ENCODE measurements around the gene SHC1.

Gene SHC1

DNA sequence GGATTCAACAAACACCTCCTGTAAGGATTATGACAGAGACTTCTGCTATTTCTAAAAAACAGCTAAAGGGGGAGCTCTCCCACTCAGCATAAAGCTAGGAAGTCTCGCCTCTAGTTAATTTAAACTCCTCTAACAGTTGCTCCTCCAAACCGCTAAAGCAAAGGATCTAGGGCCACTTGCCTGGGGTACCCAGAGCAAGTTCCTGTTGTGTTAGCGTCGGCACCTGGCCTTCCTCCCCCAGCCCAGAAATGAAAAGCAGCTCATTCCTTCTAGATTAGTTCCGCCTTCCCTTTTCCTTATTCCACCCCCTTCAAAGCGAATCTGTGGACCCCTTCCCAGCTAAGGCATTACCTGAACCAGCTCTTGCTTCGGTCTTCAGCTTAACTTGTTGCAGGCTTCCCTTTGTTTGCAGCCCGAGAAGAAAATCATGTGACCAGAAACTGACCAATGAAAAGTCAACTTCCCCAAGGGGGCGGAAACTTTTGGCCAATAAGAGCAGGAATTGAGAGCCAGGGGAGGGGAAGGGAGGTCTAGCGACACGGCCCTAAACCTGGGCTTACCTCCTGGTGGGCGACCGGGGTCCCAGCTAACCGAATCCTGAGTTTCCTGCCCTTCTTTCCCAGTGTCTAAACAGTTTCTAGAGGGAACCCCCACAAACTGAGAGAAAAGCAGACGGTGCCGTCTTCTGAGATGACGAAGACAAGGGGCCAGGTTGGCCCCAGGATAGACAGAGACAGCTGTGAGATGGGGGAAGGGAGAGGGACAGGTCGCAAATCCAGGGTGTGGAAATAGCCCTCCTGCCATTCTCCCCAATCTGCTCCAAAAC is 14.6 kb downstream of the SHC1 start, which contains the start of gene PBXIP1:
Gene PBXIP1, minus strand, starts transcription at position 382 of the 826 bp plus-strand sequence. CDS start 2,378 bp downstream, outside the sequence.
- H3K4me1 Mint-ChIP-seq: peaks cover 47% of the 10 kb centered on the region
- no peaks in the 10 kb centered on the region for H3K27me3 Mint-ChIP-seq
- H3K4me3 Mint-ChIP-seq: peak within 1 kb of the TSS; percentile 99
- ATAC-seq (ENCODE audit: low read depth) (peak; percentile 59), DNase-seq (ENCODE audit: low spot score in 2 of 2) (peak; percentile 80 to 91)
- no peaks in the 10 kb centered on the region for H3K9me3 Mint-ChIP-seq
- H3K36me3 Mint-ChIP-seq: peaks cover 1% of the 10 kb centered on the region
- peak within 1 kb of the TSS; percentile 99 for H3K27ac Mint-ChIP-seq

DNA sequence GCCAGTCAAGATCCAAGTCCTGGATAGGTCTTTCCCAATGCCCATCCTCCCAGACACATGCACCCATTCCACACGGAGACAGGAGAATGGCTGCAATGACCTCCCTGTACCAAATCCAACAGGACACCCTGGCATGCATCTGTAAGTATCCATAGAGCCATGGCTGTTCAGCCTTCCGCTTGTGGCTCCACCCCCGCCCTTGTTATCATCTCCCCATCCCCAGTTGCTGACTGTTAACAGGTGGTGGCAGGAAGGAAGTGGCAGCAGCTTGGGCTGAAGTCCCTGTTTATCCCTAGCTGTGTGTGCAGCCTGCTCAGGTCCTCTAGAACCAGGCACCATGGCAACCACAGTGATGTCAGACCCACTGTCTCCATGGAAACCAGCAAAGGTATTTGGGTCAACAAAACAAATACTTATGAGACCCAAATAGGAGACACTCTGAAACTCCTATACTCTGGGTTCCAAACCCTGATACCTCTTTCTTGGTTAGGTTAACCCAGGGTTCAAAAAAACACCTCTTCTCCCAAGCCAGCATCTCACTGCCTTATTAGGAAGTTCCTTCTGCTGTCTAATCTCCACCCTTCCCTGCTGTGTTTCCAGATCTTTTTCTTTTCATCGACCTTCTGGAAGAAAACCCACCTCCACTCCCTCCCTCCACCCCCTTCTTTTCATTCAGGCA is 15.4 kb downstream of the SHC1 start:
- H3K9me3 Mint-ChIP-seq: no peaks in the 10 kb centered on the region
- H3K27me3 Mint-ChIP-seq: no peaks in the 10 kb centered on the region
- DNase-seq (ENCODE audit: low spot score in 2 of 2) (peak; percentile 71 to 80), ATAC-seq (ENCODE audit: low read depth) (peak; percentile 78)
- peaks cover 7% of the 10 kb centered on the region for H3K36me3 Mint-ChIP-seq
- peak overlapping the region; percentile 99 for H3K4me3 Mint-ChIP-seq
- peaks cover 47% of the 10 kb centered on the region for H3K4me1 Mint-ChIP-seq
- H3K27ac Mint-ChIP-seq: peak overlapping the region; percentile 99

DNA sequence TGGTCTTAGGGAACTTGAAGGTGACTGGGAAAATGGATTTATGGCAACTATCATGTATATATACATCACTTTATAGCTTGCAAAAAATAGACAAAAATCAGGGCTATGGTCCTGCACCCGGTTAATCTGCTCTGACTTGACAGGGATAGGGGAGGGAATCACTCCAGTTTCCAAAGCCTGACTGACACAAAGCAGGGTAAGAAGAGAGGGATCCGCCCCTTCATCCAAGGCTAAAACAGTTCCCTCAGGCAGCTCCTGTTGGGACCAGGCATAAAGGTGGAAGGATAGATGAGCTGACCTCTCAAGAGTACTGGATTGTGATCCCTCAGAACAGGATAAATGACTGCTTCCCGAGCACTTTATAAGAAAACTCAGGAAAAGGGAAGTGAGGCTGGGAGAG is 16.0 kb downstream of the SHC1 start:
- DNase-seq (ENCODE audit: low spot score in 2 of 2): no peak
- Mint-ChIP-seq H3K4me1 (peaks cover 47% of the 10 kb centered on the region), H3K27ac (peak overlapping the region; percentile 99), H3K4me3 (peak overlapping the region; percentile 99), H3K36me3 (peaks cover 7% of the 10 kb centered on the region), H3K27me3 (no peaks in the 10 kb centered on the region), H3K9me3 (no peaks in the 10 kb centered on the region)
- no peak for ATAC-seq (ENCODE audit: low read depth)

DNA sequence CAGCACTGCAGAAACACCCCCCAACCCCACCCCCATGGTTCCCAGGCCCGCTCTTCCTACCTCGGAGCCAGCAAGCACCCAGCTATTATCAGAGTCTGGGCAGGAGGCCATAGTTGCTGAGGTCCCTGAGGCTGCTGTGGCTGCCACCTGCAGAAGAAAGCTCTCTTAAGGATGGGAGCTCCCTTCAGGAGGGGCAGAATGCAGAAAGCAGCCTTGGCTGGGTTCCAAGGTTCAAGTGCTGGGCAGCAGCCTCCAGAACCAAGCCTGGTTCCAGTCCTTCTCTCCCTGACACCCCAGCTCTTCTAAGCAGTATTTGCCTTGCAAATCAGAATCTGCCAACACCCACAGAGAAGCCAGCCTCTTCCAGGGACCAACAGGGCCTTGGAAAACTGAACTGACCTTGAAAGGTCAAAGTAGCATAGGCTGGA is 16.9 kb downstream of the SHC1 start:
- Mint-ChIP-seq H3K9me3 (no peaks in the 10 kb centered on the region), H3K4me3 (peak overlapping the region; percentile 99), H3K27ac (peak overlapping the region; percentile 99), H3K4me1 (peaks cover 49% of the 10 kb centered on the region), H3K36me3 (peaks cover 11% of the 10 kb centered on the region), H3K27me3 (no peaks in the 10 kb centered on the region)
- DNase-seq (ENCODE audit: low spot score in 2 of 2): no peak
- ATAC-seq (ENCODE audit: low read depth): no peak

DNA sequence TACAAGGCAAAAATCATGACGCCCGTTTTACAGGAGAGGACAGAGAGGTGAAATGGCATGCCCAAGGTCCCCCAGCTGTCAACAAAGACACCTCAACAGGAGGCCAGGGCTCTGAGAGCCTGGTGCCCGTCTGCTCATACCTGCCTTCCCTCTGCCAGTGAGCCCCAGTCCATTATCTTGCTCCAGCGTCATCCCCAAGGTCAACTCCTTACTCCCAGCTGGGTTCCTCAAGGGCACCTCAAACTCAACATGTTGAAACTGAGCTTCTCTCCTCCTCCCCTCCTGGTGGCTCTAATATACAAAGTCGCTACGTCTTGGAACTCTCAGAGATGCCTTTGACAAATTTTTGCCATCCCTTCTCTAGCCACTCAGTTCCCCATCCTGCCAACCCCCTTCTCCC is 17.9 kb downstream of the SHC1 start:
- no peak for DNase-seq (ENCODE audit: low spot score in 2 of 2)
- Mint-ChIP-seq H3K27me3 (no peaks in the 10 kb centered on the region), H3K36me3 (peaks cover 13% of the 10 kb centered on the region), H3K9me3 (no peaks in the 10 kb centered on the region), H3K4me1 (peaks cover 51% of the 10 kb centered on the region), H3K27ac (peak overlapping the region; percentile 99), H3K4me3 (peak overlapping the region; percentile 73)
- no peak for ATAC-seq (ENCODE audit: low read depth)

DNA sequence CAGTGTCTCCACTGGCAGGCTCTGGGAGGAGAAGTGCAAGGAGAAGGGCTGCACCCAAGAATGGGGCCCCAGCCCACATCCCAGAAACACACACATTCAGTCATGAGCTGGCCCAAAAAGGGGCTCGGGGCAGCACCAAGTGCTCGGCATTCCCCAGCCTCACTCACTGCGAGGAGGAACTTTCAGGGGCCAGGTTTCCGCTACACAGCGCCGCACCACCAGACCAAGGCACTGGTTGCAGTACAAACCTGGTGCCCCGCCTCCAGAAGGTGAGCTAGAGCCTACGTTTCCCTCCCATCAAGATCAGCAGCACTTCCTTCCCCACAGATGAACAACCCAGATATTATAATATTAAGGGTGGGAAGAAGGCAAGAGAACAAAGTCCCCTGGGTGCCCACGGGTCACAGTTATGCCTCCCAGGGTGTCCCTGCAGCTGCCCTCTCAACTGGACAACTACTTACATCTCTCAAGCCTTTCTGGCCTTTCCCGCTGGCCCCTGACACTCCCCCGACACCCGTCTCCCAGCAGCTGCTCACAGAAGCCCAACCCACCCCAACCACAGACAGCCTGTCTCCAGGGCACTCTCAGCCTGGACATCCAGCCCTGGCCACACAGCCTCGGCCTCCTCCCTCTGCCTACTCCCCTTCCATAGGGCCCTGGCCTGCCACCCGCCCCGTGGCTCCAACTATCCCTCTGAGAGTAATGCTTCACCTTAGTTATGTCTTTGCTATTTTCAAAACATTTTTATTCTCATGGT is 18.5 kb downstream of the SHC1 start:
- DNase-seq (ENCODE audit: low spot score in 2 of 2) (peak in 1 of 2 donors; percentile 46), ATAC-seq (ENCODE audit: low read depth) (peak; percentile 39)
- Mint-ChIP-seq H3K27ac (peak overlapping the region; percentile 99), H3K4me3 (peak overlapping the region; percentile 73), H3K4me1 (peaks cover 51% of the 10 kb centered on the region), H3K9me3 (no peaks in the 10 kb centered on the region), H3K27me3 (no peaks in the 10 kb centered on the region), H3K36me3 (peaks cover 13% of the 10 kb centered on the region)

DNA sequence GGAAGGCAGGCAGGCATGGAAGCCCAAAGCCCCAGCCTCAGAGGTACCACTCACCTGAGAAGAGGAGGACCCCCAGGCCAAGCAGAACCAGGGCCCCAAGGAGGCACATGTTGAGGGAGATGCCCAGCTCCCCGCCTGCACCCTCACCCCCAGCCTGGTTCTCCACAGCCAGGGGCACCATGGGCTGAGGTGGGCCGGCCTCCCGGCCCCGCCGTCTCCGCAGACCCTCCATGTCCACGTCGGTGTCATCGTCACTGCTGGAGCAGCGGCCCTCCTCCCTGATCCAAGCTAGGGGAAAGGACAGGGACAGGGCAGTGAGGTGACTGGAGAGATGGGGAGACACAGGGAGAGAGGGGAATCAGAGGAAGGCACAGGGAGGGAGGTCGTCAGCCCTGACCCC is 22.5 kb downstream of the SHC1 start:
- Mint-ChIP-seq H3K27me3 (no peaks in the 10 kb centered on the region), H3K9me3 (no peaks in the 10 kb centered on the region), H3K4me3 (no peak overlapping the region), H3K4me1 (peaks cover 44% of the 10 kb centered on the region), H3K36me3 (peaks cover 13% of the 10 kb centered on the region), H3K27ac (peak overlapping the region; percentile 60)
- DNase-seq (ENCODE audit: low spot score in 2 of 2): no peak
- no peak for ATAC-seq (ENCODE audit: low read depth)

DNA sequence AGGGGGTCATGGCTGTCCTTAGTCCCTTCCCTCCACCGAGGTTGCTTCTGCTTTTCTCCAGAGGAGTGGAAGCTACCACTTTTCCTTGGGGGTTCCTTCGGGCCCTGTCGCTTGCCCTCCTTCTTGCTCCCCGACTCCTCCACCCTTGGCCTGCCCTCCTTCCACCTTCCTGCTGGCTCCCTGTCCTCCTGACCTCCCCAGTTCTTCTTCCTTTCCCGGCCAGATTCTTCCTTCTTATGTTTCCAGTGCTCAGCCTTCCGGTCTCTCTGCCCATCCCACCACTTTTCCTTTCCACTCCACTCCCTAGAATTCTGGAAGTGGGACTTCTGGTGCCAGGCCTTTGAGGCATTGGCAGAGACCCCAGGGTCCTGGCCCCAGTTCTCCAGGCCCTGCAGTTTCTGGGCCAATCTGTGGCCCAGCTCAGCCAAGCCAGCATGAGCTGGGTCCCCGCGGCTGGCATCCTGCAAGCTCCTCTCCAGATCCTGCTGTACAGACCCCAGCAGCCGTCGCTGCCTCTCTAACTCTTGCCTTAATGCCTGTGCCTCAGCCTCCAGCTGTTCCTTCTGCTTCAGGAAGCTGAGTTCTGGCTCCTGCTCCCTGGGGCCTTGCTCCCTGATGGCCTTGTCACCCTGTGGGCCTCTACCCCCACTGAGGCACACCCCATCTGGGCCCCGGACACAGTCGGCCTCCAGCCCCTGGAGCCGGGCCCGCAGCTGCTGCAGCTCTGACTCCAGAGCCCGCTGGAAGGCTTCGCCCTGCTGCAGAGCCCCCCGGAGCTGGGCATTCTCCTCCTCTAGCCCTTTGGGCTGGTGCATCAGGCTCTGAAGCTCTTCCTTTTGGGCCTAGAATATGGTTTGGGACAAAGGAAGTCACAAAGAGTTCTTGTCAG is 24.3 kb downstream of the SHC1 start:
- Mint-ChIP-seq H3K4me1 (peaks cover 45% of the 10 kb centered on the region), H3K27ac (peak overlapping the region; percentile 51), H3K27me3 (no peaks in the 10 kb centered on the region), H3K4me3 (no peak overlapping the region), H3K36me3 (peaks cover 13% of the 10 kb centered on the region), H3K9me3 (no peaks in the 10 kb centered on the region)
- DNase-seq (ENCODE audit: low spot score in 2 of 2) (no peak), ATAC-seq (ENCODE audit: low read depth) (no peak)

DNA sequence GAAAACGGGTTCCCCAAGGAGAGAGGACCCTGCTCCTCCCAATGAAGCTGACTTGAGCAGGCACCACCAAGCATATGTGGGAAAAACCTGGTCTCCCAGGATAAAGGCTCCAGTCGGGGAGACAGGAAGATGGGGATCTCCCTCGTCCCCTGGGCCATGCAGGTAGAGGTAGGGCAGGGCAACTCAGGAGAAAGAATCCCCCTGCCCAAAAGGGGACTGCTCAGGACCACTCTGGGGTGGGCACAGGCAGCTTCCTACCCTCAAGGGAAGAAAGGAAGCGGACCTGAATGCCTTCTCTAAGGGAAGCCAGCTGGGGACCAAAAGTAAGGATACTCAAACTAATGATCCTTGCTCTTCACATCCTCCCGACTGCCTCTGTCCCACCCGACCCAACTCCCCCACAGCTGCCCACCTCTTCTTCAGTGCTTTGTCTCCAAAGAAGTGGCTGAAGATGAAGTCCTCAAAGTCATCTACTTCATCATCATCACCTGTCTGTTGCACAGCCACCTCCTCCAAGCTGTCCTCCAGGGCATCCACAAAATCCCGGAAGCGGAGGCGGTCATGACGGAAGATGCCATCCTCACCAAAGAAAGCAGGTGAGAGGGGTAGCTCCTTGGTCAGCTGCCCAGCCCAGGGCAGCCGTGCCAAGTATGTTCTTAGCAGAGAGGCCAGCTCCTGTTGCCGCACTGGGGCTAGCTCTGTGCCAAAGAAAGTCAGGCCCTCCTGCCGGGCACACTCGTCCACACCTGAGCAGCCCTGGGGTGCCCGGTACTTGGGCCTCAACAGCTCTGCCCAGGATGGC is 25.2 kb downstream of the SHC1 start:
- Mint-ChIP-seq H3K9me3 (no peaks in the 10 kb centered on the region), H3K27ac (peak overlapping the region; percentile 93), H3K4me3 (no peak overlapping the region), H3K27me3 (no peaks in the 10 kb centered on the region), H3K4me1 (peaks cover 49% of the 10 kb centered on the region), H3K36me3 (peaks cover 8% of the 10 kb centered on the region)
- no peak for DNase-seq (ENCODE audit: low spot score in 2 of 2)
- no peak for ATAC-seq (ENCODE audit: low read depth)

DNA sequence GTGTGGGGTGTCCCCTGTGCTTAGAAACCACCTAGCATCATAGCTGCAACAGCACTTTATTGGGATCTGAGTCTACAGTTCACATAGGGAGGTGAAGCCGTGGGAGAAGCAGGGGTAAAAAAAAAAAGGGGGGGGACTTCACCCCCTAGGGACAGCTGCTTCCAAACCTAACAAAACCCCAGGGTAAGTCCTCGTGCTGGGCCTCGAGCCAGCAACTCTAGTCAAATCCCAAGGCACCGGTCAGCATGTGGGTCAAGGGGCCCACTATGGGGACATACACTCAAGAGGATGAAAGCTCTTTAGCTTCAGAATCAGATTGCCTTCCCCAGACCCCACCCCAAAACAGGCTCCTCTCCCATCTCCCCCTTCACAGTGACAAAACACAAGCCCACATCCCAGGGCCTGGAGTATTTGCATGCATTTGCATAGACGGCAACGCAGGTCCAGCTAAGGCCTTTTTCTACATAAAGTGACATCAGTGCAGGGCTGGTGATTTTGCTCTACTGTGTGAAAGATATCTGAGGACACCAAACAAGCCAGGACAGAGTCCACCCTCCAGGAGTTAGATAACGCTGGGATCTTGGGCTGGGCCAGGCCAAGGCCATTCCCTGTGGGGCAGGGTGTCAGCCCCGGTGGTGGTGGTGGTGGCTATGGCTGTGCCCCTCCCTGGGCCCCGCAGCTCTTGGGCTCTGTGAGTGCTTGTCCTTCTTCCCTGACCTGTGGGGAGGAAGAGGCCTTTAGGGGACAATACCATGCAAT is 26.0 kb downstream of the SHC1 start:
- Mint-ChIP-seq H3K4me3 (peak overlapping the region; percentile 72), H3K4me1 (peaks cover 54% of the 10 kb centered on the region), H3K27ac (peak overlapping the region; percentile 93), H3K27me3 (no peaks in the 10 kb centered on the region), H3K36me3 (peaks cover 8% of the 10 kb centered on the region), H3K9me3 (no peaks in the 10 kb centered on the region)
- DNase-seq (ENCODE audit: low spot score in 2 of 2): no peak
- ATAC-seq (ENCODE audit: low read depth): no peak

DNA sequence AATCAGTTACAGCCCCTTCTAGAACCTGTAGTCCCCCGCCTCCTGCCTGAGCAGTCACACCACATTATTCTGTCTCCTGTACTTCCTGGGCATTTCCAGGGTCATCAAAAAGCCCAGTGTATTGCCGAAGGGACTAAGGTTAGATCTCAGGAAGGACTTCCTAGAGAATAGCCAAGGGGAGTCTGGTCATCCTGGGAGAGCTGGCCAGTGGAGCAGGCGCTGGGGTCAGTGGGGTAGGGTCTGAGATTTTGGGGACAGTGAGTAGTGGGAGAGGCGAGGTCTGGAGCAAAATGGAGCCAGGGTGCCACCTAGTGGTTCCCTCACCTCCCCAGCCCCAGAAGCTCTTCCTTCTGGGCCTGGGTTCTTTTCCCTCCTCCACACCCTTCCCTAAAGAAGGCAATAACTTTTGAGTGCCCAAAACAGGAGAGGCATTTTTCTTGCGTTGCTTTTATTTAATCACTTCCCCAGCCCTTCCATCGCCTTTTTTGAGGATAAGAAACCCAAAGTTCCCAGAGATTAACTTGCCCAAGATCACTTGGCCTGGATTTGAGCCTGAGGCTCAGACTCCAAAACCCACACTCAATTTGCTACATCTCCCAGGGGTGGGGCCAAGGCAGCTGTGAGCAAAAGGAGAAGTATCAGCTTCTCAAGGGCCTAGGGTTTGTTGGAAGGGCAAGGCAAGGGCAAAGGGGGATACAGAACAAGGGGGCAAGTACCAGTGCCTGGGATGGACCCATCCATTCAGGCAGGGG is 26.7 kb downstream of the SHC1 start:
- Mint-ChIP-seq H3K4me3 (peak overlapping the region; percentile 72), H3K27me3 (no peaks in the 10 kb centered on the region), H3K4me1 (peaks cover 57% of the 10 kb centered on the region), H3K27ac (peak overlapping the region; percentile 93), H3K36me3 (peaks cover 6% of the 10 kb centered on the region), H3K9me3 (no peaks in the 10 kb centered on the region)
- DNase-seq (ENCODE audit: low spot score in 2 of 2): peak; percentile 34 to 37
- ATAC-seq (ENCODE audit: low read depth): peak; percentile 34
